ENCODE results near the gene BAAT. TPM values are rescaled to one million over a fixed set of nuclear protein-coding genes. Genes with fewer than 3 reads are reported as not detected.

BAAT gene
- total RNA-seq, 2 experiments from 2014 or later = not detected

DNA sequence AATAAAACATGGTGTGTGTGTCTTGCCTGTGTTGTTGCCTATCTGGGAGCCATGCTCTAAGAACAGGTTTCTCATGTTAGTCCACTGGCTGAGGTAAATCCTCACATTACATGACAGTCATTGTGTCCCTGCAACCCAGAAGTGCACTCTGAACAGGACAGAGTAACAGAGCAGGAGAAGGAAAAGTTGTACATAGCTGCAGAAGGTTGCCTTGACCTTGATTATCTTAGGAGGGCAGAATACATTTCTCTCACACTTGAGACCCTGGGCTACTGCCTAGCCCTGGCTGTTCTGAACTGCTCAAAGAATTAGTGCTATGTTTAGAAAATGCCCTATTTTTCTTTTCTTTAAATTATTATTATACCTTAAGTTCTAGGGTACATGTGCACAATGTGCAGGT lies 30.8 kb upstream of the BAAT start:
- no peak overlapping the region for H3K4me3 Mint-ChIP-seq
- no peak for ATAC-seq
- H3K27me3 Mint-ChIP-seq = no peaks in the 10 kb centered on the region
- H3K4me1 Mint-ChIP-seq = no peaks in the 10 kb centered on the region
- H3K9me3 Mint-ChIP-seq (ENCODE audit: low read depth) = peaks cover 32% of the 10 kb centered on the region
- CTCF ChIA-PET = no interaction called here
- no peak for DNase-seq
- H3K36me3 Mint-ChIP-seq = peaks cover 22% of the 10 kb centered on the region
- no peak overlapping the region for H3K27ac Mint-ChIP-seq

DNA sequence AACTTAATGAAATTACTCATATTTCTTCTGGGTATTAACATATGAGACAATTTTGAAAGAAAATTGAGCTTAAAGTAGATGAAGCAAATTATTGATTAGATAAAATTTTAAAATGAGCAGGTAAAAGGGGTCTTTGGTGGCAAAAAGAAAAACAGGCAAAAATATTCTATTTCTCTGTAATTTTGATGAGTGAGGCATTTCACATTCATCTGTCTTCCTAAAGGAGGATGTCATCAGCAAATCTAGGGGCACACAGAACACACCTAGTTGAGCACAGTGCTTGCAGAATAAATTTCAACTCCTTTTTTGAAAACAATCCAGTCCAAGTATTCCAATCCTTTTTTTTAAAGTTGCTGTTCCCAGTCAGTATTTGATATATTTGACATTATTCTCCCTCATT lies 30.0 kb upstream of the BAAT start:
- Mint-ChIP-seq H3K4me1 (no peaks in the 10 kb centered on the region), H3K9me3 (ENCODE audit: low read depth) (peaks cover 37% of the 10 kb centered on the region), H3K27me3 (no peaks in the 10 kb centered on the region), H3K27ac (no peak overlapping the region), H3K36me3 (peaks cover 23% of the 10 kb centered on the region), H3K4me3 (no peak overlapping the region)
- DNase-seq = no peak
- no peak for ATAC-seq
- CTCF ChIA-PET = no interaction called here

DNA sequence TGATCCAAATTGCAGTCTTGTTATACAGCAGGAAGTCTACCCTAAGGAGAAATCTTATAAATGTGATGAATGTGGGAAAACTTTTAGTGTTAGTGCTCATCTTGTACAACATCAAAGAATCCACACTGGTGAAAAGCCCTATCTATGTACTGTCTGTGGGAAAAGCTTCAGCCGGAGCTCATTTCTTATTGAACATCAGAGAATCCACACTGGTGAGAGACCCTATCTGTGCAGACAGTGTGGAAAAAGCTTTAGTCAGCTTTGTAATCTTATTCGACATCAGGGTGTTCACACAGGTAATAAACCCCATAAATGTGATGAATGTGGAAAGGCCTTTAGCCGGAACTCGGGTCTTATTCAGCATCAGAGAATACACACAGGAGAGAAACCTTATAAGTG lies 24.3 kb upstream of the BAAT start:
- ATAC-seq (no peak), DNase-seq (no peak)
- no peaks in the 10 kb centered on the region for H3K4me1 Mint-ChIP-seq
- CTCF ChIA-PET = interaction anchor here (1.4 kb wide), 1 partner anchor 11 kb away, joined by 3 read pairs; the partner anchor contains the start of genes MRPL50 and ZNF189
- peaks cover 70% of the 10 kb centered on the region for H3K9me3 Mint-ChIP-seq (ENCODE audit: low read depth)
- H3K27me3 Mint-ChIP-seq = no peaks in the 10 kb centered on the region
- H3K27ac Mint-ChIP-seq = no peak overlapping the region
- H3K4me3 Mint-ChIP-seq = no peak overlapping the region
- H3K36me3 Mint-ChIP-seq = peaks cover 69% of the 10 kb centered on the region

DNA sequence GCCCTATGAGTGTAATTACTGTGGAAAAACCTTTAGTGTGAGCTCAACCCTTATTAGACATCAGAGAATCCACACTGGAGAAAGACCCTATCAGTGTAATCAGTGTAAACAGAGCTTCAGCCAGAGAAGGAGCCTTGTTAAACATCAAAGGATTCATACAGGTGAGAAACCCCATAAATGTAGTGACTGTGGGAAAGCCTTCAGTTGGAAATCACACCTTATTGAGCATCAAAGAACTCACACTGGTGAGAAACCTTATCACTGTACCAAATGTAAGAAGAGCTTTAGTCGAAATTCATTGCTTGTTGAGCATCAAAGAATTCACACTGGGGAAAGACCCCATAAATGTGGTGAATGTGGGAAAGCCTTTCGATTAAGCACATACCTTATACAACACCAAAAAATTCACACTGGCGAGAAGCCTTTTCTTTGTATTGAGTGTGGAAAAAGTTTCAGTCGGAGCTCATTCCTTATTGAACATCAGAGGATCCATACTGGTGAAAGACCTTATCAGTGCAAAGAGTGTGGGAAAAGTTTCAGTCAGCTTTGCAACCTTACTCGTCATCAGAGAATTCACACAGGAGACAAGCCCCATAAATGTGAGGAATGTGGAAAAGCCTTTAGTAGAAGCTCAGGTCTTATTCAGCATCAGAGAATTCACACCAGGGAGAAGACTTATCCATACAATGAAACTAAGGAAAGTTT lies 23.7 kb upstream of the BAAT start:
- Mint-ChIP-seq H3K27me3 (no peaks in the 10 kb centered on the region), H3K4me3 (no peak overlapping the region), H3K9me3 (ENCODE audit: low read depth) (peaks cover 70% of the 10 kb centered on the region), H3K4me1 (no peaks in the 10 kb centered on the region), H3K27ac (no peak overlapping the region), H3K36me3 (peaks cover 71% of the 10 kb centered on the region)
- ATAC-seq (no peak), DNase-seq (no peak)
- CTCF ChIA-PET = interaction anchor here (1.4 kb wide), 1 partner anchor 10 kb away, joined by 3 read pairs; the partner anchor contains the start of genes MRPL50 and ZNF189

DNA sequence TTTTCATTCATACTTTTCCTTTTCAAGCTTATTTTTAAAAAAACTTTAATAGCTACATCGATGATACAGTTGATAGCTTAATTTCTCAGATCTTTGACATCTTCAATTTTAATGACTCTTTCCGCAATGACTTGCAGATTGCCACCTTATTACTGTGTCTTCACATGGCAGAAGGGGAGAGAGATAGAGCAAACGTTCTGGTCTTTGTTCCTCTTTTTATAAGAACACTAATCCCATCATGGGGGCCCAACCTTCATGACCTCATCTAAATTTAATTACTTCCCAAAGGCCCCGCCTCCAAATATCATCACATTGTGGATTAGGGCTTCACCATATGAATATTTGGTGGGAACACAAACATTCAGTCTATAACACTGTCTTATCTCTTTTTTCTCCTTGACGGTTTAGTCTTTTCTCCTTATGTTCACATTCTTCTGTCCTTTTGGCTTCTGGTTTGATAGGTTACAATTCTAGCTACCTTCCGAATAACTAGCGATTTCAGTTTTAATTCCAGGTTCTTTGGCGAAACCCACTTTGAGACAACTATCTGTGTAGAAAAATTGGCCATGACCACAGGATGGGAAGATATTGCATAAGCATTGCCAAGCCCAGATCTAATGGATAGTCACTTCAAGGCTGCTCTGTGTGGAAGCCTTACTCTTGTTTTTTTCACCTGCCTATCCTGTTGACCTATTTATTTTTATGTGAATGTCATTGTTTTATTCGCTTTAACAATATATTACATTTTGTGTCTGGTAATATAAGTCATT lies 18.9 kb upstream of the BAAT start:
- H3K4me1 Mint-ChIP-seq = peaks cover 32% of the 10 kb centered on the region
- peaks cover 56% of the 10 kb centered on the region for H3K9me3 Mint-ChIP-seq (ENCODE audit: low read depth)
- H3K36me3 Mint-ChIP-seq = peaks cover 86% of the 10 kb centered on the region
- DNase-seq (no peak), ATAC-seq (no peak)
- H3K4me3 Mint-ChIP-seq = no peak overlapping the region
- no peaks in the 10 kb centered on the region for H3K27me3 Mint-ChIP-seq
- CTCF ChIA-PET = no interaction called here
- no peak overlapping the region for H3K27ac Mint-ChIP-seq

DNA sequence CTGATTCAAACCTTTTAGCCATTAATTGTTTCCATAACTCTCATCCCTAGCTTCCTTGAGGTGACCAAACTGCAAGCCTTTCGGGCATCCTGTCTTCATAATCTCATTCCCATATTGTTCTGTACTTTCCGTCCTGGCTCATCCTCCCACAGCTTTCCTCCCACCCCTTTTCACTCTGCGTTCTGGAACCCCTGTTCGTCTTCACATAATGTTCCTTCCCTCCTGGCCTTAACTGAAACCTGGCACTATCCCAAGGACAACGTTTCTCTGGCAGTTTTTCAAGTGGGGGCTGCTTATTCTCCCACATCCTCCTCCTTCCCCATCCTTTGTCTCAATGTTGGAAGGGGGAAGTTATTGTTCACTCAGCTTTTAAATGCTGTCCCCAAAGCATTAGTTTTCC lies 15.3 kb upstream of the BAAT start:
- ATAC-seq = no peak
- peaks cover 30% of the 10 kb centered on the region for H3K9me3 Mint-ChIP-seq (ENCODE audit: low read depth)
- H3K27ac Mint-ChIP-seq = peak overlapping the region; percentile 97
- H3K36me3 Mint-ChIP-seq = peaks cover 74% of the 10 kb centered on the region
- DNase-seq = no peak
- peaks cover 48% of the 10 kb centered on the region for H3K4me1 Mint-ChIP-seq
- peak overlapping the region; percentile 98 for H3K4me3 Mint-ChIP-seq
- no peaks in the 10 kb centered on the region for H3K27me3 Mint-ChIP-seq
- CTCF ChIA-PET = interaction anchor here (1.4 kb wide), 1 partner anchor 12 kb away, joined by 6 read pairs; no protein-coding TSS in a partner anchor

DNA sequence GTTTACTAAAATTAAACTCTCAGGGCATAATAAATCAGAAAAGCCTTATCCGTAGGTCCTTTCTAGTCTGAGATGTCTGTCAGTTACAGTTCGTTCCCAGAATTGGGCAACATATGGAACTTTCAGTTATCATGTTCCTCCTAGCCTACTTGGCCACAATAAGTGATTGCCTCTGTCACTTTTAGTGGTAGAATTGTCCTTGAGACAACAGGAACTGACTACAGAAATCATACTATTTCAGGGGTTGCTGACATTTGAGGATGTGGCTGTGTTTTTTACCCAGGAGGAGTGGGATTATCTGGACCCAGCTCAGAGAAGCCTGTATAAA lies 14.8 kb upstream of the BAAT start:
- ATAC-seq (no peak), DNase-seq (no peak)
- Mint-ChIP-seq H3K9me3 (ENCODE audit: low read depth) (peaks cover 27% of the 10 kb centered on the region), H3K4me3 (peak overlapping the region; percentile 98), H3K4me1 (peaks cover 50% of the 10 kb centered on the region), H3K27ac (peak overlapping the region; percentile 97), H3K36me3 (peaks cover 74% of the 10 kb centered on the region), H3K27me3 (no peaks in the 10 kb centered on the region)
- CTCF ChIA-PET = interaction anchor here (0.8 to 1.5 kb wide), 3 partner anchors 11 to 130 kb away, joined by 3 to 6 read pairs (median 4); no protein-coding TSS in a partner anchor

DNA sequence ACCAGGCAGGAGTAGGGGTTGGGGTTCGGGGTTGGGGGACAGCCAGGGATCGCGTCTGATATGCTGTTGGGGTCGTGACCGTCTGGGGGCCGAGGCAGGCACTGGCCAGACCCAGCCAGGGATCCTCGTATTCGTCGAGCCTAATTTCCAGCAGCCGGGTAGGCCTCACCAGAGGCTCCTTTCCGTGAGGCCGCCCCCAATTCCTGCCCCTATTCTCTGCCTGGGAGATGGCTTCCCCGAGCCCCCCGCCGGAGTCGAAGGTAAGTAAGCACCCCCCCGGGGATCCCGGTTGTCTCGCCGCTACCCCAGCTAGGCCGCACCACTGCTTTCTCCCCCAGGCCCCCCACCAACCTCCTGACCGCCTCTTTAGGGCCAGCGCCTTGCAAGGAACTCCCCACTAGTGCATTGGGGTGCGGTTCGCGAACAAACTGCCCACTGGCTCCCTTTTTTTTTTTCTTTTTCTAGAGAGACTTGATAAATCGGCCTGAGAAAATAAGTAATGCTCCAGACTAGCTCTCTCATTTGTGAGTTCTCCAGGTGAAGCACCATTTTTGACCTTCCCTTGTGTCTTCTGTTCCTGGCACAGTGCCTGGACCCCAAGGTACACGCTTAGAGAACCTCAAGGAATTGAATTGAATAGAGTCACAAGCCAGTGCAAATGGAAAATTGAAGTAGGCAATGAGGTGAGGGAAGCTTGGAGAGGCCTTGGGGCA lies 14.3 kb upstream of the BAAT start:
- ATAC-seq (no peak), DNase-seq (no peak)
- peaks cover 52% of the 10 kb centered on the region for H3K4me1 Mint-ChIP-seq

DNA sequence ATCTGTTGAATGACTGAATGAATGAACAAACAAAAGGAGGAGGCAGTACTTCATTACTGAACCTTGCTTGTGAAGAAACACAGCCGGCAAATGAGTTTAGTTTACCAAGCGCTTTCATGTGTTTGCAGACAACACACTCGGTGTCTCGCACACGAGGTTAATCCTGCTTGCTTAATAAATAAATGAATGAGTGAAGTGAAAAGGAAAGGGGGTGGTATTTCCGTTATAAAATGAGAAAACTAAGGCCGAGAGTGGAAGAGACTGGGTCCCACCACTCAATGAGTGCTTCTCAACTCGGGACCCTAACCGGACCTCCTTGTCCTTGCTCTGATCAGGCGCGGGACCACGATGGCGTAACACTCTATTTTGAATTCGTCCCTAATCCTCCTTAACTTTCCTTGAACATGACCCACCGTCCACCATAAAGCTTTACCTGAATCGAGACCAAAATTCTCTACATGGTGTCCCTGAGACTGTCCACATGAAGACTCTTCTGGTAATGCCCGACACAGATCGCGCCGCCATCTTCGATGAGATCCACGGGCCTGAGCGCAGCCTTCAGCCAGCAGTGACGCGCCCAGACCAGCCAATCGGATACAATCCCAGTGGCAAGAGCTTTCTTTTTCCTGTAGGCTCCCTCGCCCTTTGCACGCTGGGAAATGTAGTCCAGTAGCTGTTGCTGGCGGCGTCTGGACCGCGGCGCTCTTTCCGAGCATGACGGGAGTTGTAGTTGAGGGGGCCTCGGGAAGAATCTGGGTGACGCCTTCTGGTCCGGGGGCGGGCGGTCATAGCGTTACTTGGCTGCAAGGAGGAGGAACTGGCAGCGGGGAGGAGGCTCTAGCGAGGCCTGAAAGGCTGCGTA lies 13.5 kb upstream of the BAAT start, which contains the start of the genes MRPL50 and ZNF189:
TSS of gene MRPL50 (minus strand) at position 551 of the 862 bp plus-strand sequence. CDS start at position 525, 26 bp downstream.
TSS of gene ZNF189 (plus strand) at position 784 of the 862 bp plus-strand sequence. CDS start 306 bp downstream, outside the sequence.
- Mint-ChIP-seq H3K4me1 (peaks cover 52% of the 10 kb centered on the region), H3K36me3 (peaks cover 73% of the 10 kb centered on the region), H3K27me3 (no peaks in the 10 kb centered on the region), H3K4me3 (peak within 1 kb of the TSS; percentile 98), H3K9me3 (ENCODE audit: low read depth) (peaks cover 30% of the 10 kb centered on the region), H3K27ac (peak within 1 kb of the TSS; percentile 97)
- DNase-seq (peak; percentile 99), ATAC-seq (peak; percentile 97)
- CTCF ChIA-PET = interaction anchor here (1.0 to 1.8 kb wide), 5 partner anchors 10 to 1050 kb away, joined by 3 to 14 read pairs (median 3); no protein-coding TSS in a partner anchor

More for the DNA sequence above, 14.3 kb upstream of the BAAT start:
- Mint-ChIP-seq H3K27ac (peak overlapping the region; percentile 97), H3K36me3 (peaks cover 74% of the 10 kb centered on the region), H3K9me3 (ENCODE audit: low read depth) (peaks cover 31% of the 10 kb centered on the region), H3K27me3 (no peaks in the 10 kb centered on the region), H3K4me3 (peak overlapping the region; percentile 98)
- CTCF ChIA-PET = interaction anchor here (0.8 to 1.8 kb wide), 6 partner anchors 11 to 1050 kb away, joined by 3 to 14 read pairs (median 4); no protein-coding TSS in a partner anchor

DNA sequence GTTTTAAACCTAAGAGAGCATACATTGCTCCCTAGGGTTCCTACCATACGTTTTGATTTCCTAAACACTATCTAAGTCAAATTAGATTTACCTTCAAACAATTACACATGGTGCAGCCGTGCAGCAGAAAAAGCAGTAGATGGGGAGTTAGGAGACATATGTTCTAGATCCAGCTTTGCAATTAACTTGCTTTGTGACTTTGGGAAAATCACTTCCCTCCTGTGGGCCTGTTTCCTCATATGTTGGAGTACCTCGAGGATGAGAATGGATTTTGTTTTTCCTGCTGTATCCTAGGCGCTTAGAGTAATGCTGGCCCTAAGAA lies 12.9 kb upstream of the BAAT start:
- H3K27me3 Mint-ChIP-seq = no peaks in the 10 kb centered on the region
- peak overlapping the region; percentile 97 for H3K27ac Mint-ChIP-seq
- H3K36me3 Mint-ChIP-seq = peaks cover 72% of the 10 kb centered on the region
- CTCF ChIA-PET = interaction anchor here (1.0 to 1.8 kb wide), 3 partner anchors 9 to 1049 kb away, joined by 3 to 14 read pairs (median 3); no protein-coding TSS in a partner anchor
- peaks cover 49% of the 10 kb centered on the region for H3K4me1 Mint-ChIP-seq
- H3K4me3 Mint-ChIP-seq = peak overlapping the region; percentile 98
- DNase-seq (no peak), ATAC-seq (no peak)
- H3K9me3 Mint-ChIP-seq (ENCODE audit: low read depth) = peaks cover 30% of the 10 kb centered on the region

DNA sequence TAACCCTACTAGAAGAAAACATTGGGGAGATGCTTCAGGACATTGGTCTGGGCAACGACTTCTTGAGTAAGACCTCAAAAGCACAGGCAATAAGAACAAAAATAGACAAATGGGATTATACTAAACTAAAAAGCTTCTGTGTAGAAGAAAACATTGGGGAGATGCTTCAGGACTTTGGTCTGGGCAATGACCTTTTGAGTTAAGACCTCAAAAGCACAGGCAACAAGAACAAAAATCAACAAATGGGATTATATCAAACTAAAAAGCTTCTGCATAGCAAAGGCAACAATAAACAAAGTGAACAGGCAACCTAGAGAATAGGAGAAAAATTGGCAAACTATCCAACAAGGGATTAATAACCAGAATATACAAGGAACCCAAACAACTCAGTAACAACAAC lies 9.9 kb upstream of the BAAT start:
- DNase-seq = no peak
- no peak overlapping the region for H3K27ac Mint-ChIP-seq
- no peak overlapping the region for H3K4me3 Mint-ChIP-seq
- H3K4me1 Mint-ChIP-seq = peaks cover 33% of the 10 kb centered on the region
- H3K36me3 Mint-ChIP-seq = peaks cover 70% of the 10 kb centered on the region
- CTCF ChIA-PET = no interaction called here
- no peaks in the 10 kb centered on the region for H3K27me3 Mint-ChIP-seq
- no peak for ATAC-seq
- H3K9me3 Mint-ChIP-seq (ENCODE audit: low read depth) = peaks cover 26% of the 10 kb centered on the region

DNA sequence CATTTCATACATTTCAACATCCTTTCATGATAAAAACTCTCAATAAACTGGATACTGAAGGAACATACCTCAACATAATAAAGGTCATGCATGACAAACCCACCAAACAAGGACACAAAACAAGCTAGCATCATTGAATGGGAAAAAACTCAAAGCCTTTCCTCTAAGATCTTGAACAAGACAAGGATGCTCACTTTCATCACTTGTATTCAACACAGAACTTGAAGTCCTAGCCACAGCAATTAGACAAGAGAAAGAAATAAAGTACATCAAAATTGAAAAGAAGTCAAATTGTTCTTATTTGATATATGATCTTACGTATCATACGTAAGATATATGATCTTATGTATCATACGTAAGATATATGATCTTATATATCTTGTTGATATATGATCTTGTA lies 8.3 kb upstream of the BAAT start:
- no peak for ATAC-seq

More for the DNA sequence above, 8.3 kb upstream of the BAAT start:
- Mint-ChIP-seq H3K4me1 (peaks cover 30% of the 10 kb centered on the region), H3K27ac (no peak overlapping the region), H3K27me3 (no peaks in the 10 kb centered on the region), H3K36me3 (peaks cover 75% of the 10 kb centered on the region), H3K4me3 (no peak overlapping the region), H3K9me3 (ENCODE audit: low read depth) (peaks cover 26% of the 10 kb centered on the region)
- DNase-seq = no peak
- CTCF ChIA-PET = no interaction called here

Measured in activated CD8-positive, alpha-beta memory T cell treated with anti-CD3 and anti-CD28 coated beads, Interleukin-2, amount 10 ng/mL, durations not matched to agents 7 days and 5 days (primary cell).